Measurements from ENCODE around the gene HDAC4.

DNA sequence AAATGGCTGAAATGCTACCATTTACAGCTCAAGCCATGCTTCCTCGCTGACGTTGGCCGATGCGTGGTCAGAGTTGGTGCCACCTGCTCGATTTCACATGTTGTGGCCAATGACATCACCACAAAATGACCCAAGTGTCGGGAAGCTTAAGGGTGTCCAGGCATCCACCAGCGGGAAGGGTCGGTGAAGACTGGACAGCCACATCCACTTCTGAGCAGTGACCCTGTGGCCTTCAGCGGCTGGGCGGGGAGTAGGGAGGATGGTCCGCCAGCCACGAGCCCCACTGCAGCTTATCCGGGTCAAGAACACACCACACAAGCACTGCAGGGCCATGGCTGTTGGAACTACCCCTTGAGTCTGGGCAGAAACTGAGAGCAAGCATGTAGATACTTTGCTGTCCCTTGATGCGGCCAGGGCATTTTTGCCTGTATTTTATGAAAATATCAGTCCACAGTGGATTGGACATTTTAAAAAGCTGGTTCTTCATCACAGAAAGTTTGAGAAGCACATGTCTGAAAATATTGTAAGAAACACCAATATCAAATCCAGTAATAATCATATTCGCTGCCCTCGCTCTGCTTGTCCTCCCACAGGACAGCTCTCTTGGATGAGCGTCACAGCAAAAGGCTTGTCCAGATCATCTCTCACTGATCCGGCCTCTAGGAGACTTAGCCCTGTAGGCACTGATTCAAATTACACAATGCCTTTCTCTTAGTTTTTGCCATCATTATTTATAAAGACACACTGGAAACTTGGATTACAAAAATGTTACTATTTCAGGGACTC is 379.0 kb downstream of the HDAC4 start:
- TF ChIP-seq, protein P1, sequence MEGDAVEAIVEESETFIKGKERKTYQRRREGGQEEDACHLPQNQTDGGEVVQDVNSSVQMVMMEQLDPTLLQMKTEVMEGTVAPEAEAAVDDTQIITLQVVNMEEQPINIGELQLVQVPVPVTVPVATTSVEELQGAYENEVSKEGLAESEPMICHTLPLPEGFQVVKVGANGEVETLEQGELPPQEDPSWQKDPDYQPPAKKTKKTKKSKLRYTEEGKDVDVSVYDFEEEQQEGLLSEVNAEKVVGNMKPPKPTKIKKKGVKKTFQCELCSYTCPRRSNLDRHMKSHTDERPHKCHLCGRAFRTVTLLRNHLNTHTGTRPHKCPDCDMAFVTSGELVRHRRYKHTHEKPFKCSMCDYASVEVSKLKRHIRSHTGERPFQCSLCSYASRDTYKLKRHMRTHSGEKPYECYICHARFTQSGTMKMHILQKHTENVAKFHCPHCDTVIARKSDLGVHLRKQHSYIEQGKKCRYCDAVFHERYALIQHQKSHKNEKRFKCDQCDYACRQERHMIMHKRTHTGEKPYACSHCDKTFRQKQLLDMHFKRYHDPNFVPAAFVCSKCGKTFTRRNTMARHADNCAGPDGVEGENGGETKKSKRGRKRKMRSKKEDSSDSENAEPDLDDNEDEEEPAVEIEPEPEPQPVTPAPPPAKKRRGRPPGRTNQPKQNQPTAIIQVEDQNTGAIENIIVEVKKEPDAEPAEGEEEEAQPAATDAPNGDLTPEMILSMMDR (IDR thresholded peaks at IDR 0.05), result no peak
- TF ChIP-seq EP300 (IDR thresholded peaks at IDR 0.05), result no peak
